ENCODE results near the gene TM4SF20.
"Not testable (repeated sequence)": the region's sequence is repeated elsewhere in the genome, so short reads cannot be mapped to it uniquely, and the experiment has no call there.

Gene TM4SF20

DNA sequence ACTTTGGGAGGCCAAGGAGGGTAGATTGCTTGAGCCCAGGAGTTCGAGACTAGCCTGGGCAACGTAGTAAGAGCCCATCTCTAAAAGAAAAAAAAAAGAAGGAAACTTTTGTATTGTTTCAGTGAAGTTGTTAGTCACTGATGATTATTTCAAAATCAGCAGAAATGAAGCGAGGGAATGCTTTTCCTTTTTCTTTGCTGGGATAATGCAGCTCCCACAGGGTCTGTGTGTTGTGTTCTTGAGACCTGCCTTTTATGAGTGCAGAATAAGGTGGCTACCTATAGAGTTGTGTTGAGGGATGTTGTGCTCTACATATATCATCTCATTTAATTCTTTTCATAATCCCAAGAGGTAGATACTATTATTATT, 11.7 kb downstream of the TM4SF20 start:
- DNase-seq (ENCODE audit: low read depth in 1 of 2, low spot score in 1 of 2) = no peak

DNA sequence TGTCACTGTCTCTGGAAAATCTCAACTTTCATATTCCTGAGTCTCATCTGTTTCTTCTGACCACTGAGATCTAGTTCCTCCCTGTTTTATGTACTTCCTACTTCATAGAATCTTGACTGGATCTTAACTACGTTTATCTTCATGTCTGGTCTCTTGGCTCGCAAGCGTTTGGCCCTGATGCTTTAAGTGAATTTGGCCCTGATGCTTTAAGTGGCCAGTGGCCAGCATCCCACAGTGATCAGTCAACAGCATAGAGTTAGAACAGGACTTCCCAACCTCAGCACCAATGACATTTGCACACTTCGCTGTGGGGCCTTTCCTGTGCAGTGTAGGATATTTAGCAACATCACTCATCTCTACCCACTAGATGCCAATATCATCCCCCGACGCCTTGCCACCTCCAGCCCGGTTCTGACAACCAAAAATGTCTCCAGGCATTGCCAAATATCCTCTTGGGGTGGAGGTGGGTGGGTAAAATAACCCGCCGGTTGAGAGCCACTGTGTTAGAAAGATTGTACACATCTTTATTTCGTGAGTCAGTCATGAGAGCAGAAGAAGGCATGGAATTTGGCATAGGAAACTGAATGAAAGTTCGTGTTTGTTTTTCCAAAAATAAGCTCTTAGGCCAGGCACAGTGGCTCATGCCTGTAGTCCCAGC, 12.2 kb downstream of the TM4SF20 start:
- DNase-seq (ENCODE audit: low read depth in 1 of 2, low spot score in 1 of 2) = no peak

DNA sequence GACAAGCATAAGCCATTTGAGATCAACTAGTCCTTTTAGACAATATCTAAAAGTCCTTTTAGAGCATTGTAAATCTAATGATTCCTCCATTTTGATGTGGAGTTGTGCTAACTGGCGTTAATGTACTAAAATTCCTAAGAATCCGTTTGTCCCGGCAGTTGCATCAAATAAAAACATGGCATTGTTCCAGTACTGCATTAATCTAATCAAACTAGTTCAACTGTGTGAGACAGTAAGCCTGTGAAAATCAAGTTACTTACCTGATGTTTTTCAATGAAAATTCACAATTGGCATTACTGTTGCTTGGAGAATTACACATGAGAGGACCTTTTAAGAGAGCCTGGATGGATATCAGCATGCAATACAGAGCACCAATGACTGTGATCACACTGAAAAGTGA, 13.3 kb downstream of the TM4SF20 start:
- DNase-seq (ENCODE audit: low read depth in 1 of 2, low spot score in 1 of 2) = no peak

DNA sequence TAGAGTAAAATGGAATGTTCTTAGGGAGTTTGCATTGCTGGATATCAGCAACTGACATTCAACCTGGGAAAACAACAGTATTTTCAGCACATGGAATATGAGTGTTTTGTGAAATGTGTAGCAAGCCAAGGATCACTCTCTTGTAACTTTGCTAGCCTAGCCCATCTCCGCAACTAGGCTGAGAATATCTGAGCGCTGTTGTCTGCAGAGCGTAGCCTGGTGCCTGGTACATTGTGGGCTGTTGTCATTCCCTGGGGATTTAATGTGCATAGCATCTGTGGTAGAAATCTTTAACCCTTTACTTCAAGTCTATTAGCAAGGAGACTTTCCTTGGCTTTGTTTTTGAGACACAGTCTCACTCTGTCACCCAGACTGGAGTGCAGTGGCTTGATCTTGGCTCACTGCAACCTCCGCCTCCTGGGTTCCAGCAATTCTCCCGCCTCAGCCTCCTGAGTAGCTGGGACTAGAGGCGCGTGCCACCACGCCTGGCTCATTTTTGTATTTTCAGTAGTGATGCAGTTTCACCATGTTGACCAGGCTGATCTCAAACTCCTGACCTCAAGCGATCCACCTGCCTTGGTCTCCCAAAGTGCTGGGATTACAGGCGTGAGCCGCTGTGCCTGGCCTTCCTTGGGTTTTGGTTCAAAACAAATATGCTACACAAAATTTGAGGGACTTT, 14.4 kb downstream of the TM4SF20 start:
- DNase-seq (ENCODE audit: low read depth in 1 of 2, low spot score in 1 of 2) = not testable (repeated sequence)

DNA sequence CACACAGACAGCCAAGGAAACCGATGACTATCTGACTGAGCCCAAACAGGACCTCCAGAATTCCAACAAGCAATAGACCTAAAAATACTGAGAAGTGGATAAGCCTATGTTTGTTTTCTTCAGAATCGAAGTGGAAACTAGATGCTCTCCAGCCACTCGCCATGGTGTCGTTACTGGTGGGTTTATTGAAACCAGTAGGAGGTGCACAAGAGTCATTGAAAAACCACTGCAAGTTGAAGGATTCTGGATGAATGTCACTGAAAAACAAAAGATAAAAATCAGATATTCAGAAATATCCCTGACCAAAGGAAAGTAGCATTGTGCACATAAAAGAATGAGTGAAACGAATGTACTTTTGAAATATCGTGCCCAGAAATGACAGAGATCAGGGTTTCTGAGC, 15.3 kb downstream of the TM4SF20 start:
- no peak for DNase-seq (ENCODE audit: low read depth in 1 of 2, low spot score in 1 of 2)

DNA sequence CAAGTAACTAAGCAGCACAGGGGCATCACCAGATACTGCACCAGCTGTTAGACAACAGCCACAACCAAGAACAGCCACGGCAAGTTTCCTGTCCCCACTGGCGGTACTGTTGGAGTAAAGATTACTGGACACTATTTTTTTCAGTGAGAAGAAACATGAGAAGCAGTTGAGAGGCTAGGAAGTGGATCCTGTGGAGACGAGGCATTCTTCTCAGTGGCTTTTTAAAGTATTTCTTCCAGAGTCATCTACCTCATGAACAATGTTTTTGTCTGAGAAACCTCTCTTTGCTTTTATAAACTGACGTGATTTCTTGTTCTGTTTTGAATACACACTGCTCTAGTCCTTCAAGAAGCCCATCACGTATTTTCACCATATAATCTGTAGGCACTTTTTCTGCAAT, 18.8 kb downstream of the TM4SF20 start:
- no peak for DNase-seq (ENCODE audit: low read depth in 1 of 2, low spot score in 1 of 2)

DNA sequence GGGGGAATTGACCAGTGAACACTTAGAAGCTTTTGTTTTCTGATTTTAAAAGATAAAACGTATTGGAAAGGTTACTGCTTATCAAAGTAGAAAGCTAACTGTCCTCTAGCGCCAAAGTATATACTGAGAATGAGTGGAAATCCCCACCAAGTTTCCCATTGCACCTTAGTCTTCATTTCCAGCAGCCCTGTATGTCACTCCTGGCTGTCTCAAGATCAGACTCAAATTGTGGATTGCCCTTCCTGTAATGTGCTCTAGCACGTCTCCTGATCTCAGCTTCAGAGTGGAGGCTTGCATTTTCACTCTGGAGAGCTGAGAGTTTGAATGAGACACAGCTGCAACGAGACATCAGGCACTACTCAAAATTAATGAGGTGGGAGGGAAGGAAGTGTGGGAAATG, 27.5 kb downstream of the TM4SF20 start:
- no peak for DNase-seq (ENCODE audit: low read depth in 1 of 2, low spot score in 1 of 2)

DNA sequence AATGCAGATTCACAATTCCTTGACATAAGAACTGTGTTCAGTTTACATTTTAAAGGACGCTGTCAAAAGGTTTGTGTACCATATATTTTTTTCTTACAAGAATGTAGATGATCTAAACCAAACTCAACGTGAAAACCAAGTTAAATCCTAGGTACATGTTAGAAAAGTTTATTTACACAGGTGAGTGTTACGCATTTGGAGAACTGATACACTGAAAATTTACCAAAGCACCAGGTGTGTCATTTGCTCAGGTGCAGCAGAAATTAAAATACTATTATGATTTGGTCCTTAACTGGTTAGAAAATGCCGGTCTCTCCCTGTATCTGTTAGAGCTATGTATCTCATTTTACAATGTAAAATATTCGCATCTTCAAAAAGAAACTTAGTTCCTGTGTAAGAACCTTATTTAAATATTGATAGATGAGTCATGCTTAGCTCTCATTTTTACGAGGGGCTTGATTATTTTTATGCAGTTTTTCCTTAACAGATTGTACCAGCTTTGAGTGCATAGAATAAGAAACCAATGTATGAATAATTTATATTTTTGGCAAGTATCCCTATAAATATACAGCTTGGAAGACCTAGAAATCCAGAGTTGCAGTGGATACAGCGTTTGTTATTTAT, 29.0 kb downstream of the TM4SF20 start:
- no peak for DNase-seq (ENCODE audit: low read depth in 1 of 2, low spot score in 1 of 2)

DNA sequence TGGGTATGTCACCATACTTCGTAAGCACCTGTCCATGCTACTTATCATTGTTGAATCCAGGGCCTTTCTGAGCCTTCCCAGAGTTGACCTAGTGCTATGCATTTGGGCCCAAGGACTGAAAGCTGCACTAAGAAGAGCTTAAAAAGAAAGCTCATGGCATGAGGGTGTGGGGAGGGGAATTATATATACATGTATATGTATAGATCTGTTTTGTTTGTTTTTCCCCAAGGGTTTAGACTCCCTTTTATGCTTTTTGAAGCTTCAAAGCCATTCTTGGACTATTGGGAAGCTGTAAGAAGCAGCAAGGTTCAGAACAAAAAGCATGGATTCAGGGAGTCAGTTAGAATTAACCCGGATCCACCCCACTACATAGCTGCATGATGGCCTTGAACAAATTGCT, 30.8 kb downstream of the TM4SF20 start:
- no peak for DNase-seq (ENCODE audit: low read depth in 1 of 2, low spot score in 1 of 2)

DNA sequence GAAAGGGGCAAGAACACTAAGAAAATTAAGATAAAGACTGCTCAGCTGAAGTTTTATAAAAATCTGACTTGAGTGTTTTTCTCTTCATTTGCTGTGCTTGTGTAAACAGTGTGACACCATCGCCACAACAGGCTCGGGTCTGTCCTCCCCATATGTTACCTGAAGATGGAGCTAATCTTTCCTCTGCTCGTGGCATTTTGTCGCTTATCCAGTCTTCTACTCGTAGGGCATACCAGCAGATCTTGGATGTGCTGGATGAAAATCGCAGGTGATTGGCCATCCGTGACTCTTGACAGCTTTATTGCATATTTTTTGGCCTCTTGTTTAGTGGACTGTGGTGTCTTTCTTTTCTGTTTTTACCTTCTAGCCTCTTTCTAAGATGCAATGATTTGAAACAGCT, 32.0 kb downstream of the TM4SF20 start:
- no peak for DNase-seq (ENCODE audit: low read depth in 1 of 2, low spot score in 1 of 2)

DNA sequence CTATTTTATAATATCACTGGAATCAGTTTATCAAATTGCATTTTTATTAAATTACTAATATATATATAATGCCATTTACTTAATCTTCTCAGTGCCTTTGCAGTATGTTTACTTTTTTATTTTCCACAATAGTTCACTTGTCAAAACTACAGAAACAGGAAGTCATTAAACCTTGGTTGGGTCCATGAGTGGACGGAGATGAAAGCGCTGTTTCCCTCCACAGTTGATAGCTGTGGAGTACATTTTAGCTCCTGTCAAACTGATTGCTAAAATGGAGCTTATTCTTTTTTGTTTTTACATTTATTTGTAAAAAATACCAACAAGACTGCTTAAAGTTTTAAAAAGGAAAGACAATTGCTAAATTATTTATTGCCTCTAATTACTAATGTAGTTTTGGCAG, 34.9 kb downstream of the TM4SF20 start:
- no peak for DNase-seq (ENCODE audit: low read depth in 1 of 2, low spot score in 1 of 2)

DNA sequence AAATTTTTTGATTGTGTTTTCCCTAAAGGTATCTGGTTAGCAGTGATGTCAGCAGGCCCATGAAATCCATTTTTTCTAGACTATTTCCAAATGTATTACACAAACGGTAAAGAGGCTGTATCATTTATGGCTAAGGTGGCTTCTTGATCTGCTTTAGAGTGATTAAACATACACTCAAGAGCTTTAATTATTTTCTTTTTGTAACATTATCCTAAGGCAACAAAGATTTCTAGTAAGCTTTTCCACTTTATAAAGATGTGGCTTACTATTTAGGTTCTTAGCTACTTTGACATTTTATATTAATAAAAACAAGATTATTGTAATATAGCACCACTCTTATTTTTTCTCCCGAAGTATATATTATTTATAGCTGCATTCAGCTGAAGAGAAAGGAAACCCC, 37.6 kb downstream of the TM4SF20 start:
- DNase-seq (ENCODE audit: low read depth in 1 of 2, low spot score in 1 of 2) = no peak

DNA sequence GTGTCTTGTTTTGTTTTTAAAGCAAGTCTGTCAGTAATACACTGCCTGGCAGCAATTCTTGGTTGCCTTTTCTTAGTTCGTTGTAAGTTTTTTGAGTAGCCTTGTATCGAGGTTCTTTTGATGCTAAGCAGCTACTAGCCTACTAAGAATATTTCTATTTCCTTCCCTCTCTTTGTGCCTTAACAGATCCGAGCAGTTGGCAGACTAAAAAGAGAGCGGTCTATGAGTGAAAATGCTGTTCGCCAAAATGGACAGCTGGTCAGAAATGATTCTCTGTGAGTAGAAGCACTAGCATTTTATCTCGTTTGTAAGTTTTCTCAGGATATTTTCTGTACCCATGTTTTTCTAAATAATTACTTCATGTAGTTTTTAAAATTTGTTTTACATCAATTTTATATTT, 39.0 kb downstream of the TM4SF20 start:
- DNase-seq (ENCODE audit: low read depth in 1 of 2, low spot score in 1 of 2) = no peak

DNA sequence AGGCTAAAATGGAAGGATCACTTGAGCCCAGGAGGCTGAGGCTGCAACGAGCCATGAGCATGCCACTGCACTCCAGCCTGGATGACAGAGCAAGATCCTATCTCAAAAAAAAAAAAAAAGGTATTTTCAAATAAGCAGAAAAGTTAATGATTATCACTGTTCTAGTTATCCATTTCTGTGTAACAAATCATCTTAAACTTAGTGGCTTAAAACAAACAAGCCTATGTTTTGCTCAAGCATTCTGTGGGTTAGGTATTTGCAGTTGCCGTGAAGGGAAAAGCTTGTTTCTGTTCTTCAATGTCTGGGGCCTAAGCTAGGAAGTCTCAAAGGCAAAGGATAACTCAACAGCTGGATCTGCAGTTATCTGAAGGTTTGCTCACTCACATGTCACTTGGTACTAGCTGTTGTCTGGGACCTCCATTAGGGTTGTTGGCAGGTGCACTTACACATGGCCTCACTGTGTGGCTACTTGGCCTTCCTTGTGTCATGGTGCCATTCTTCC, 40.0 kb downstream of the TM4SF20 start:
- no peak for DNase-seq (ENCODE audit: low read depth in 1 of 2, low spot score in 1 of 2)

DNA sequence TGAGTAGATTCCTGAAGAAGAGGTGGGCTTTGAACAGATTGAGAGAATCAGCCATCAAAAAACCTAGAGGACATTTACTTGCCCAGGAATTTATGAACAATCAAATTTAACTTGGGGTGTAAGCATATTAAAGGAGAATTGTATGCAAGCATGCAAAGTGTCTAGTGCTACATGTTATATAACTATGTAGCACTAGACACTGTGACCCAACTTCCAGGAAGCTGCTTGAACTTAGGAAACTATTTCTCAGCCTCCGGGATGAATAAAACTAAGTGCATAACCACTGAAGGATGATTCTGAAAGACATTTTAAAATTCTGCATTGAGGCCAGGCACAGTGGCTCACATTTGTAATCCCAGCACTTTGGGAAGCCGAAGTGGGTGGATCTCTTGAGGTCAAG, 41.7 kb downstream of the TM4SF20 start:
- no peak for DNase-seq (ENCODE audit: low read depth in 1 of 2, low spot score in 1 of 2)

DNA sequence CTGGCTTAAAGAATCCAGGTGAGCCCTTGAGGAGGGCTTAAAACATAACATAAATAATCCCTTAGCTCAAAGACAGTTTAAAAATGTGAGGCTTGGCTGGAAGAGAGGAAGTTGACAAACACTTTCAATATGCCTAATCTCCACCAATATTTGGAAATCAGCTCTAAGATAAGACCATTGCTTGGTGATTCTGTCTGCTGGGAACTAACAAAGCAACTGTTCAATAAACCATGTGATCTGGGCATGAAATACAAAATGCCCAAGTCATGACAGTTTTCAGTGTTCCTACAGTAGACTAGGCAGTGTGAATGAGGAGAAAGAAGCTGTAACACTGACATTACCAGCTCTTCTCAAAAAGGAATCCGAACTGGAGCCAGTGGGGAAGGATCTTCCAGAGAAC, 43.4 kb downstream of the TM4SF20 start:
- no peak for DNase-seq (ENCODE audit: low read depth in 1 of 2, low spot score in 1 of 2)

DNA sequence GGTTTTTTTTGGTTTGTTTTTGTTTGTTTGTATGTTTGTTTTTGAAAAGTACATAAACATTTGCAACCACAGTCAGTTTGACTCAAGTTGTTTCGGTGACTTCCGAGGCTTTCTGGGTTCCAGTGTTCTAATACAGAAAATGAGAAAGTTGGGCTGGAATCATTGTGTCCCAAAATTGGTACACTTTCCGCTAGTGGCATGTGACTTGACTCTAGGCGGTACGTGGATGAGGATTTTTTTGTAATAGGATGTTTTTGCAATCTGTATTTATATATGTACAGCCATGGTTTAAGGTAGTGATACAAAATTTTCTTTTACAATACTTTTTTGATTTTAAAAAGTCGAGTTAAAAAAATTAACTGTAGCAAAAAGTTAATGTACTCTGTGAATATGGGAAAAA, 52.3 kb downstream of the TM4SF20 start:
- DNase-seq (ENCODE audit: low read depth in 1 of 2, low spot score in 1 of 2) = no peak

DNA sequence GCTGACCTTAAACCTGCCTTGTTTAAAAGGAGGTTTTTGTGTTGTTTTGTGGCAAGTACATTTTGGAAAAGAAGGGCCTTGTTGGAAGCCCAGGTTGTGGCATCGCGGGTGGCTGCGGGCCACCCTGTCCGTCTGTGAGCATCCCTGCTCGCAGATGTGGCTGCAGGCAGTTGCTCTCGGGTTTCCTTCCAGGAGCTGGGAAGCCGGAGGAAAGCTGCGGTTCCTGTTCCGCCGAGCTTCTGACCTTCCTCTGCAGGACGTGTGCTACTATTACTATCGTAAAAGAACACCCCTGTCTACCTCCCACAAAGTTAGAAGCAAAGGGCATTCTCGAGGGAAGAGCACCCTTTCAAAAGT, 53.3 kb downstream of the TM4SF20 start:
- DNase-seq (ENCODE audit: low read depth in 1 of 2, low spot score in 1 of 2) = no peak

DNA sequence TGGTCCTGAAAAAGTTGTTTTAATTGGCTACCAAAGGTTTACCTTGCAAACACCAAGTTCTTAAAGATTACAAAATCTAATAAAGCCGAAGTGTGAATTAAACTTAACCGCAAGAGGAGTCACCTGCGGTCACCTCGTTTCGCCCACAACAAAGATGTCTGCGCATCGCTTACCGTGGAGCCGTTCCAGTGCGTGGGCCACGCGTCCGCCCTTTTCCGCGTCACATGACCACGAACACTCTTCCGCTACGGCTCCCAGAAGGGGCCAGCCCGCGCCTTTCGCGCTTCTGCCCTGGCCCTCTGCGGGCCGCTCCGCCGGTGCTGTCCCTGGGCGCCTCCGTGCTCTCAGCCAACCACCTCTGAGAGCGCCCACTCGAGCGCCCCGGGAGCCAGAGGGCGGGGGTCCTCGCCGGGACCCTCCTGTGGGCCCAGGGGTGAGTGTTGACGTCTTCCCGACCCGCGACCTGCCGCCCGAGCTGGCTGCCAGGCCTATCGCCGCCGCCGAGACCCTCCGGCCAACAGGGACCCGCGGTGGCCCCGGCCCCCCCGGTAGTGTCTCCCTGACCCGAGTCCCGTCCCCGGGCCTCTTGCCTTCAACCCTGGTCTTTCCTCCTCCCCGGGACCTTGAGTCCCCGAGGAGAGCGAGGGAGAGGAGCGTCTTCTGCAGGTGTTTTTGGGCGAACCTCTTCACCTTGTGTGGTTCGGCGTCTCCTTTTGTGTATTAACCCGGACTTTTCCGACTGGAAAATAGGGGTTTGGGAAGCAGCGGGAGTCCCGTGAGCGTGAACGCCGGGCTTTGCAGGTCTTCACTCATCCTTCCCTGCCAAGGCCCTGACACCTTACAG, 53.9 kb downstream of the TM4SF20 start, which contains the start of gene MFF:
TSS of gene MFF (plus strand) at position 257 of the 844 bp plus-strand sequence. CDS start 5,415 bp downstream, outside the sequence.
- peak; percentile 83 to 87 for DNase-seq (ENCODE audit: low read depth in 1 of 2, low spot score in 1 of 2)

DNA sequence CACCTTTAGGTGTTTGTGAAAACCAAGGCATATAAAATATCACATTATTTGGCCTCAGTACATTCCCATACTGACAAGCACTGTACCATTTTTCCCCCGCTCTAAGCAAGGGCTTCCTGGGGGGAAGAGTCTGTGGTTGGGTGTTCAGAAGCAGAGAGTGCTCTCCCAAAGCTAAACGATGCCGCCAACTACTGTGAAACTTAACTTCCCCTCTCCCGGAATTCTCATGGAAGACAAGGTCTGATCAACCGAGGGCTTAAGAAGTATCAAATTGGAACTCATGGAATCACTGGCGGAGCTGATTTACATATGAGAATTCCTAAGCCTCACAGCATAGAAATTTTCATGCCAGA, 54.5 kb downstream of the TM4SF20 start:
- no peak for DNase-seq (ENCODE audit: low read depth in 1 of 2, low spot score in 1 of 2)

DNA sequence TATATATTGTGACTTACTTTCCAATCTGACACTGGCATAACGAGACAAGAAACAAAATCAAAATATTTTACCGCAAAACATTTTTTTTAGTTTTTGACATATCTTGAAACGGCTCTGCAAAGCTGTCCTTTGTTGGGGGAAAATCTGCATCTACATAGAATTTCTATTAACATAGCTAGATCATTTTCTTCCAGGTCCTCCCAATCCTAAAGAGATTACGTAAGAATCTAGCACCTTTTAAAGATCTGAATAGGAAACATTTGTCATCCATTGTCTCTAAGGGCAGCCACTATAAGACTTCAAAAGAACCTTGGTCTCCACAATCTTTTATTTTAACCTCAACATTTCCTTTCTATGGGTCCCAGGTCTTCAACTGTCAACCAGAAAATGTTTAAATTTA, 55.3 kb downstream of the TM4SF20 start:
- no peak for DNase-seq (ENCODE audit: low read depth in 1 of 2, low spot score in 1 of 2)

Data from stimulated activated CD4-positive, alpha-beta T cell treated with anti-CD3 and anti-CD28 coated beads, Interleukin-15, amount 100 ng/mL, for 1 hour (primary cell).